KMS-11 (cell line): ENCODE measurements around the gene NKX2-4.

Experiments
- H2AFZ ChIP-seq: fragments of 200-600 bp; sonication (generic); 2 replicates; pipeline ENCODE4 v1.6.1; 2016; ENCODE audit warnings: antibody characterized with exemption, mixed run types, low read depth
- H3K27ac ChIP-seq: fragments of 200-600 bp; sonication (generic); 2 replicates; pipeline ENCODE4 v1.6.1; 2016; ENCODE audit warnings: mild to moderate bottlenecking, mixed run types
- H3K27me3 ChIP-seq: fragments of 200-600 bp; sonication (generic); 2 replicates; pipeline ENCODE4 v1.6.1; 2017; ENCODE audit warnings: mild to moderate bottlenecking, low read depth, mixed run types, moderate library complexity; ENCODE audit not compliant: insufficient read depth
- H3K36me3 ChIP-seq: fragments of 200-600 bp; sonication (generic); 2 replicates; pipeline ENCODE4 v1.6.1; 2017; ENCODE audit warnings: mild to moderate bottlenecking, mixed run types; ENCODE audit not compliant: insufficient read depth
- H3K4me1 ChIP-seq: fragments of 200-600 bp; sonication (generic); 2 replicates; pipeline ENCODE4 v1.6.1; 2016; ENCODE audit warnings: mild to moderate bottlenecking, low read depth, mixed run types; ENCODE audit not compliant: poor library complexity, severe bottlenecking
- H3K4me2 ChIP-seq: fragments of 200-600 bp; sonication (generic); 2 replicates; pipeline ENCODE4 v1.7.0; 2016; ENCODE audit warnings: mild to moderate bottlenecking, mixed run types
- H3K4me3 ChIP-seq: fragments of 200-600 bp; sonication (generic); IDR thresholded peaks from 2 replicates; pipeline ENCODE4 v1.6.1; 2017; ENCODE audit warnings: low read depth, low read length, mixed read lengths; ENCODE audit not compliant: insufficient read depth
- H3K79me2 ChIP-seq: fragments of 200-600 bp; sonication (generic); 2 replicates; pipeline ENCODE4 v1.6.1; 2016; ENCODE audit warnings: low read depth, mixed run types; ENCODE audit not compliant: insufficient read depth
- H3K9ac ChIP-seq: fragments of 200-600 bp; sonication (generic); 2 replicates; pipeline ENCODE4 v1.6.1; 2016; ENCODE audit warnings: mild to moderate bottlenecking, mixed run types
- H4K20me1 ChIP-seq: fragments of 200-600 bp; sonication (generic); 2 replicates; pipeline ENCODE4 v1.6.1; 2016; ENCODE audit warnings: mild to moderate bottlenecking, mixed run types; ENCODE audit not compliant: insufficient read depth
- CTCF ChIP-seq: fragments of 200-600 bp; sonication (generic); conservative IDR thresholded peaks from 2 replicates; pipeline ENCODE4 v1.6.1; 2017; ENCODE audit warnings: low read depth, mild to moderate bottlenecking, antibody characterized with exemption, low read length, moderate library complexity, mixed read lengths

Gene NKX2-4

GRCh38 chr20:21357844-21358243 lies 39.5 kb downstream of the NKX2-4 start:
- Histone ChIP-seq H3K79me2 (no peaks in the 10 kb centered on the region), H3K4me2 (no peak overlapping the region), H3K9ac (no peak overlapping the region), H3K36me3 (no peaks in the 10 kb centered on the region), H3K4me1 (no peaks in the 10 kb centered on the region), H3K4me3 (no peak overlapping the region), H4K20me1 (no peaks in the 10 kb centered on the region), H2AFZ (no peak overlapping the region), H3K27ac (no peak overlapping the region), H3K27me3 (no peaks in the 10 kb centered on the region)
- TF ChIP-seq CTCF = no peak

GRCh38 chr20:21356386-21356785 lies 40.9 kb downstream of the NKX2-4 start:
- Histone ChIP-seq H3K27ac (no peak overlapping the region), H3K4me1 (no peaks in the 10 kb centered on the region), H3K4me3 (no peak overlapping the region), H3K79me2 (no peaks in the 10 kb centered on the region), H4K20me1 (no peaks in the 10 kb centered on the region), H3K27me3 (no peaks in the 10 kb centered on the region), H3K4me2 (no peak overlapping the region), H3K36me3 (no peaks in the 10 kb centered on the region), H2AFZ (no peak overlapping the region), H3K9ac (no peak overlapping the region)
- no peak for TF ChIP-seq CTCF

- Histone ChIP-seq H3K27ac (no peak overlapping the region), H3K27me3 (no peaks in the 10 kb centered on the region), H3K4me2 (no peak overlapping the region), H3K9ac (no peak overlapping the region), H3K36me3 (no peaks in the 10 kb centered on the region), H4K20me1 (no peaks in the 10 kb centered on the region), H2AFZ (no peak overlapping the region), H3K79me2 (no peaks in the 10 kb centered on the region), H3K4me1 (no peaks in the 10 kb centered on the region), H3K4me3 (no peak overlapping the region)
- TF ChIP-seq CTCF = no peak
Measured at GRCh38 chr20:21355981-21356380, 41.3 kb downstream of the NKX2-4 start.

- Histone ChIP-seq H3K27me3 (no peaks in the 10 kb centered on the region), H4K20me1 (no peaks in the 10 kb centered on the region), H3K4me1 (no peaks in the 10 kb centered on the region), H3K9ac (no peak overlapping the region), H3K36me3 (no peaks in the 10 kb centered on the region), H3K27ac (no peak overlapping the region), H3K4me3 (no peak overlapping the region), H3K4me2 (no peak overlapping the region), H2AFZ (no peak overlapping the region), H3K79me2 (no peaks in the 10 kb centered on the region)
- TF ChIP-seq CTCF = no peak
Measured at GRCh38 chr20:21353236-21353635, 44.1 kb downstream of the NKX2-4 start.

GRCh38 chr20:21352703-21353102 lies 44.6 kb downstream of the NKX2-4 start:
- no peak overlapping the region for H3K9ac ChIP-seq
- no peak for TF ChIP-seq CTCF
- H3K4me3 ChIP-seq = no peak overlapping the region
- no peaks in the 10 kb centered on the region for H3K4me1 ChIP-seq
- H4K20me1 ChIP-seq = no peaks in the 10 kb centered on the region
- H3K27me3 ChIP-seq = no peaks in the 10 kb centered on the region
- no peak overlapping the region for H3K4me2 ChIP-seq
- H3K79me2 ChIP-seq = no peaks in the 10 kb centered on the region
- H2AFZ ChIP-seq = no peak overlapping the region
- no peak overlapping the region for H3K27ac ChIP-seq
- no peaks in the 10 kb centered on the region for H3K36me3 ChIP-seq
